GM12878 (cell line): ENCODE data around the gene FERMT2. TPM values are rescaled to one million over a fixed set of nuclear protein-coding genes. Genes with fewer than 3 reads are reported as not detected.

Source experiments
- ATAC-seq: fragments of 200-7000 bp; cut with Tn5 transposase; 3 replicates; pipeline ENCODE4 v1.9.1; 2020; ENCODE audit warnings: mild to moderate bottlenecking, moderate library complexity
- BruUV-seq: library from RNA; stranded (reverse); fragments of 400-500 nt; replicated peaks from 2 replicates; lab custom pipeline; 2021; lab: Mats Ljungman, UMichigan
- CTCF ChIA-PET: fragments of 300-600 bp; sonication (Branson Sonifier 250); formaldehyde crosslinking; extraction: SDS; loops from one replicate; lab custom pipeline; 2021; ENCODE audit warnings: inconsistent platforms; lab: Yijun Ruan, JAX
- POLR2A ChIA-PET: fragments of 350-600 bp; formaldehyde crosslinking; extraction: SDS; loops from one replicate; lab custom pipeline; 2021; ENCODE audit warnings: inconsistent platforms; lab: Charles Lee
- RAD21 ChIA-PET: fragments of 300-600 bp; sonication (Branson Sonifier 250); formaldehyde crosslinking; loops from one replicate; lab custom pipeline; 2023; ENCODE audit warnings: antibody characterized with exemption; ENCODE audit not compliant: unreplicated experiment; lab: Charles Lee
- SMC1A ChIA-PET: fragments of 300-600 bp; sonication (Branson Sonifier 250); formaldehyde crosslinking; loops from one replicate; lab custom pipeline; 2023; ENCODE audit not compliant: unreplicated experiment, uncharacterized antibody; lab: Charles Lee
- DNase-seq: peaks from one replicate; pipeline ENCODE4 v3.0.0-alpha.2; 2011; ENCODE audit warnings: low read depth, low spot score
- FAIRE-seq: peaks from 3 replicates; lab custom pipeline; 2011; peaks lifted over from hg19 to GRCh38; lab: Jason Lieb, UNC
- H2AFZ ChIP-seq: 2 replicates; pipeline ENCODE4 v1.6.0; 2011; ENCODE audit warnings: low read depth, low read length, control low read depth; ENCODE audit not compliant: control insufficient read depth
- H3K27ac ChIP-seq: 2 replicates; pipeline ENCODE4 v1.5.1; 2011; ENCODE audit warnings: control low read depth; ENCODE audit not compliant: control insufficient read depth, insufficient read depth
- H3K27me3 ChIP-seq, 2 experiments: replicated peaks in 1 of 2; 2 replicates each; pipeline versions ENCODE4 v1.6.0 to v1.6.1; 2011; ENCODE audit warnings: low read length in 1 of 2; ENCODE audit not compliant: control insufficient read depth in 2 of 2, insufficient read depth in 2 of 2
- H3K36me3 ChIP-seq, 2 experiments: 2 replicates each; pipeline ENCODE4 v1.5.1; 2011; ENCODE audit warnings: low read length in 1 of 2; ENCODE audit not compliant: control insufficient read depth in 2 of 2, insufficient read depth in 2 of 2
- H3K4me1 ChIP-seq: 2 replicates; pipeline ENCODE4 v1.6.1; 2011; ENCODE audit warnings: mild to moderate bottlenecking, low read length, moderate library complexity, mixed read lengths; ENCODE audit not compliant: control insufficient read depth, insufficient read depth
- H3K4me2 ChIP-seq: 2 replicates; pipeline ENCODE4 v1.6.0; 2011; ENCODE audit warnings: control low read depth; ENCODE audit not compliant: control insufficient read depth, insufficient read depth
- H3K4me3 ChIP-seq: fragments of 200-600 bp; sonication (generic); 2 replicates; pipeline ENCODE4 v1.5.1; 2016
- H3K79me2 ChIP-seq: 2 replicates; pipeline ENCODE4 v1.6.0; 2011; ENCODE audit warnings: low read length; ENCODE audit not compliant: control insufficient read depth, insufficient read depth
- H3K9ac ChIP-seq: 2 replicates; pipeline ENCODE4 v1.8.0; 2011; ENCODE audit warnings: low read length, control low read depth, mixed read lengths; ENCODE audit not compliant: control insufficient read depth, insufficient read depth
- H3K9me3 ChIP-seq: replicated peaks from 3 replicates; pipeline ENCODE4 v1.5.1; 2011; ENCODE audit warnings: mild to moderate bottlenecking, low read length; ENCODE audit not compliant: control insufficient read depth, insufficient read depth
- H4K20me1 ChIP-seq: 2 replicates; pipeline ENCODE4 v1.6.0; 2011; ENCODE audit not compliant: control insufficient read depth, insufficient read depth
- WGBS: methylation state at CpG from one replicate; pipeline ENCODE4 v1.1.6; 2016; ENCODE audit warnings: low lambda C conversion rate; ENCODE audit not compliant: insufficient replicate concordance, insufficient coverage; ENCODE audit errors: missing lambda C conversion rate; 5-methylcytosine and 5-hydroxymethylcytosine counted together
- in situ Hi-C: fragments of 300-500 bp; cut with MboI; formaldehyde crosslinking; loops from 9 replicates; pipeline ENCODE4 v1.14.3; 2018; ENCODE audit warnings: mixed read lengths
- intact Hi-C: fragments of 100-400 bp; cut with micrococcal nuclease; formaldehyde crosslinking; loops from one replicate; pipeline ENCODE4 v1.14.2; 2022; ENCODE audit not compliant: unreplicated experiment
- polyA plus RNA-seq, 11 experiments: library from polyadenylated mRNA; depleted of rRNA in 4 of 11; unstranded in 6 of 11; stranded (reverse) in 5 of 11; fragments of >200 nt; fragmentation: Nextera tagmentation in 4 of 11; fragmentation: Illumina TruSeq in 1 of 11; extraction: Ambion mirVana in 4 of 11; extraction: Trizol in 1 of 11; gene quantifications; 1 replicate in 1 of 11; 2 replicates in 10 of 11; pipeline versions ENCODE4 v1.2.1 to v1.2.3, GENCODE V29; 2011 to 2016; ENCODE audit warnings: inconsistent platforms in 2 of 11, missing spikeins in 2 of 11, low read depth in 1 of 11
- total RNA-seq, 4 experiments: library from RNA; depleted of rRNA in 3 of 4; stranded (reverse); fragments of >200 nt in 3 of 4; fragmentation: Illumina TruSeq in 1 of 4; extraction: Trizol in 1 of 4; gene quantifications; 2 replicates each; pipeline versions ENCODE4 v1.2.1 to v1.2.3, GENCODE V29; 2013 to 2021
- TF ChIP-seq, protein P1 (sequence below): IDR thresholded peaks from 2 replicates; pipeline ENCODE4 v1.6.1; 2011; ENCODE audit warnings: low read depth, low read length, improper control_type of control experiment, borderline replicate concordance
- TF ChIP-seq, protein P2 (sequence below): fragments of 450-650 bp; formaldehyde crosslinking; IDR thresholded peaks from 2 replicates; pipeline ENCODE4 v1.5.0; 2022; ENCODE audit warnings: mild to moderate bottlenecking, missing genetic modification characterization

The FERMT2 gene
- total and polyA plus RNA-seq, 10 of the 15 experiments (the other 5 are each of a cell fraction or from before 2014, with no cell fraction given): 4.9 to 35.5 (median 19.5) TPM

DNA sequence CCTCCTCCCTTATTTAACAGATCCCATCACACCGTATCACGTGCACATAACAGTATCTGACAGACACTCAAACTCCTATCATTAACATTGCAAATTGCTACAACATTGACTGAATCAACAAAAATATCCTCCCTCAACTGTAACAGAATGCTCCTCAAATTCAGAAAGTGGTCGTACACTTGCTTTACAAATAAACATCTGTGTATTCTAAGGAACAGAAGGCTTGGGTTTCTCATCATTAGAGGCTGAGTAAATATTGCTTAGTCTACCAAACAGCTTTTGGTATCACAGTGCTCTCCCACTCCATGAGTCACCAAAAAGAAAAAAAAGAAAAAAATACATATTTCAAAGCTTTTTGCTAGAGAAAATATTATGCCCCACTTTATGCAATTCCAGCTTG, 23.9 kb downstream of the FERMT2 start:
- ATAC-seq (no peak), FAIRE-seq (no peak), DNase-seq (no peak)
- Histone ChIP-seq H3K27ac (no peak overlapping the region), H4K20me1 (no peaks in the 10 kb centered on the region), H3K4me3 (no peak overlapping the region), H3K36me3 (no peaks in the 10 kb centered on the region), H3K4me2 (no peak overlapping the region), H3K9ac (no peak overlapping the region), H2AFZ (no peak overlapping the region), H3K27me3 (no peaks in the 10 kb centered on the region), H3K4me1 (no peaks in the 10 kb centered on the region), H3K79me2 (no peaks in the 10 kb centered on the region), H3K9me3 (no peaks in the 10 kb centered on the region)
- ChIA-PET POLR2A (interaction anchor here (1.3 to 1.8 kb wide), 3 partner anchors 9 to 34 kb away, joined by 3 to 5 read pairs (median 4); no protein-coding TSS in a partner anchor), RAD21 (interaction anchor here (0.6 to 4.4 kb wide), 5 partner anchors 8 to 379 kb away, joined by 3 to 22 read pairs (median 4); no protein-coding TSS in a partner anchor), CTCF (interaction anchor here (1.0 to 1.5 kb wide), 4 partner anchors 9 to 34 kb away, joined by 3 to 5 read pairs (median 4); no protein-coding TSS in a partner anchor), SMC1A (interaction anchor here (0.8 to 10.1 kb wide), 7 partner anchors 8 to 183 kb away, joined by 3 to 79 read pairs (median 5); no protein-coding TSS in a partner anchor)
- intact Hi-C loops: no loop called here
- BruUV-seq: no TSS peak
- WGBS: 79% methylated on average over 3 of the region's 3 CpGs
- in situ Hi-C loops: no loop called here
- TF ChIP-seq, protein P1, sequence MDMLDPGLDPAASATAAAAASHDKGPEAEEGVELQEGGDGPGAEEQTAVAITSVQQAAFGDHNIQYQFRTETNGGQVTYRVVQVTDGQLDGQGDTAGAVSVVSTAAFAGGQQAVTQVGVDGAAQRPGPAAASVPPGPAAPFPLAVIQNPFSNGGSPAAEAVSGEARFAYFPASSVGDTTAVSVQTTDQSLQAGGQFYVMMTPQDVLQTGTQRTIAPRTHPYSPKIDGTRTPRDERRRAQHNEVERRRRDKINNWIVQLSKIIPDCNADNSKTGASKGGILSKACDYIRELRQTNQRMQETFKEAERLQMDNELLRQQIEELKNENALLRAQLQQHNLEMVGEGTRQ: no peak
- TF ChIP-seq, protein P2, sequence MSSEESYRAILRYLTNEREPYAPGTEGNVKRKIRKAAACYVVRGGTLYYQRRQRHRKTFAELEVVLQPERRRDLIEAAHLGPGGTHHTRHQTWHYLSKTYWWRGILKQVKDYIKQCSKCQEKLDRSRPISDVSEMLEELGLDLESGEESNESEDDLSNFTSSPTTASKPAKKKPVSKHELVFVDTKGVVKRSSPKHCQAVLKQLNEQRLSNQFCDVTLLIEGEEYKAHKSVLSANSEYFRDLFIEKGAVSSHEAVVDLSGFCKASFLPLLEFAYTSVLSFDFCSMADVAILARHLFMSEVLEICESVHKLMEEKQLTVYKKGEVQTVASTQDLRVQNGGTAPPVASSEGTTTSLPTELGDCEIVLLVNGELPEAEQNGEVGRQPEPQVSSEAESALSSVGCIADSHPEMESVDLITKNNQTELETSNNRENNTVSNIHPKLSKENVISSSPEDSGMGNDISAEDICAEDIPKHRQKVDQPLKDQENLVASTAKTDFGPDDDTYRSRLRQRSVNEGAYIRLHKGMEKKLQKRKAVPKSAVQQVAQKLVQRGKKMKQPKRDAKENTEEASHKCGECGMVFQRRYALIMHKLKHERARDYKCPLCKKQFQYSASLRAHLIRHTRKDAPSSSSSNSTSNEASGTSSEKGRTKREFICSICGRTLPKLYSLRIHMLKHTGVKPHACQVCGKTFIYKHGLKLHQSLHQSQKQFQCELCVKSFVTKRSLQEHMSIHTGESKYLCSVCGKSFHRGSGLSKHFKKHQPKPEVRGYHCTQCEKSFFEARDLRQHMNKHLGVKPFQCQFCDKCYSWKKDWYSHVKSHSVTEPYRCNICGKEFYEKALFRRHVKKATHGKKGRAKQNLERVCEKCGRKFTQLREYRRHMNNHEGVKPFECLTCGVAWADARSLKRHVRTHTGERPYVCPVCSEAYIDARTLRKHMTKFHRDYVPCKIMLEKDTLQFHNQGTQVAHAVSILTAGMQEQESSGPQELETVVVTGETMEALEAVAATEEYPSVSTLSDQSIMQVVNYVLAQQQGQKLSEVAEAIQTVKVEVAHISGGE (CRISPR knock-in tag): no peak
